Mesendoderm (in vitro differentiated cells): ENCODE data around the gene GOLGA8G. TPM values are rescaled to one million over a fixed set of nuclear protein-coding genes. Genes with fewer than 3 reads are reported as not detected.
"Not testable (repeated sequence)": the region's sequence is repeated elsewhere in the genome, so short reads cannot be mapped to it uniquely, and the experiment has no call there.

Experiments used
- DNase-seq: peaks from one replicate; pipeline ENCODE4 v3.0.0; 2013
- H2AK5ac ChIP-seq: 2 replicates; pipeline ENCODE4 v1.6.1; 2013; ENCODE audit warnings: low read length, inconsistent platforms
- H2BK120ac ChIP-seq: 2 replicates; pipeline ENCODE4 v1.6.1; 2013; ENCODE audit warnings: low read depth, mild to moderate bottlenecking, low read length, moderate library complexity, mixed read lengths
- H2BK15ac ChIP-seq: replicated peaks from 2 replicates; pipeline ENCODE4 v1.6.1; 2013; ENCODE audit warnings: low read depth, mild to moderate bottlenecking, moderate library complexity
- H2BK5ac ChIP-seq: 2 replicates; pipeline ENCODE4 v1.6.1; 2013; ENCODE audit warnings: low read length, inconsistent platforms
- H3K18ac ChIP-seq: 2 replicates; pipeline ENCODE4 v1.6.1; 2013; ENCODE audit warnings: mild to moderate bottlenecking, low read length, mixed read lengths
- H3K23ac ChIP-seq: one replicate; pipeline ENCODE4 v1.6.1; 2013; ENCODE audit warnings: low read length
- H3K27ac ChIP-seq: 2 replicates; pipeline ENCODE4 v1.5.1; 2013; ENCODE audit warnings: low read depth, mild to moderate bottlenecking, inconsistent platforms, low read length, moderate library complexity
- H3K27me3 ChIP-seq: 2 replicates; pipeline ENCODE4 v1.6.1; 2013; ENCODE audit warnings: low read length, control low read depth, mild to moderate bottlenecking, inconsistent platforms; ENCODE audit not compliant: insufficient read depth, poor library complexity
- H3K36me3 ChIP-seq: 2 replicates; pipeline ENCODE4 v1.6.1; 2013; ENCODE audit warnings: low read length, inconsistent platforms; ENCODE audit not compliant: control insufficient read depth, insufficient read depth
- H3K4ac ChIP-seq: one replicate; pipeline ENCODE4 v1.6.1; 2013; ENCODE audit warnings: low read depth, mild to moderate bottlenecking, low read length, moderate library complexity
- H3K4me1 ChIP-seq: 2 replicates; pipeline ENCODE4 v1.6.1; 2013; ENCODE audit warnings: low read depth, low read length, inconsistent platforms; ENCODE audit not compliant: control insufficient read depth
- H3K4me2 ChIP-seq: 2 replicates; pipeline ENCODE4 v1.6.1; 2013; ENCODE audit warnings: low read length
- H3K4me3 ChIP-seq: 2 replicates; pipeline ENCODE4 v1.5.1; 2013; ENCODE audit warnings: mild to moderate bottlenecking, low read length
- H3K56ac ChIP-seq: one replicate; pipeline ENCODE4 v1.6.1; 2013; ENCODE audit warnings: low read length
- H3K79me1 ChIP-seq: 2 replicates; pipeline ENCODE4 v1.6.1; 2013; ENCODE audit warnings: low read length, inconsistent platforms
- H3K79me2 ChIP-seq: 2 replicates; pipeline ENCODE4 v1.6.1; 2013; ENCODE audit warnings: mild to moderate bottlenecking, low read length; ENCODE audit not compliant: control insufficient read depth, insufficient read depth
- H3K9ac ChIP-seq: 2 replicates; pipeline ENCODE4 v1.6.1; 2013; ENCODE audit warnings: low read length, inconsistent platforms
- H4K5ac ChIP-seq: one replicate; pipeline ENCODE4 v1.6.1; 2013; ENCODE audit warnings: low read length
- H4K8ac ChIP-seq: one replicate; pipeline ENCODE4 v1.6.1; 2013; ENCODE audit warnings: low read depth, mild to moderate bottlenecking, control low read depth, low read length, moderate library complexity
- WGBS: extraction: QIAGEN DNeasy Blood & Tissue Kit; methylation state at CpG from one replicate; pipeline ENCODE4 v1.1.7; 2013; ENCODE audit warnings: low lambda C conversion rate, missing lambda C conversion rate; ENCODE audit not compliant: insufficient coverage; ENCODE audit errors: extremely low coverage; 5-methylcytosine and 5-hydroxymethylcytosine counted together
- polyA plus RNA-seq, 2 experiments: library from polyadenylated mRNA; stranded (reverse); fragments of 200-250 nt; gene quantifications; one replicate each; pipeline ENCODE4 v1.2.3, GENCODE V29; 2013

Gene GOLGA8G
- not detected for polyA plus RNA-seq (2013, experiment 1 of 2)
- polyA plus RNA-seq (2013, experiment 2 of 2), result not detected

GRCh38 chr15:28532954-28533353 lies at the start of gene GOLGA8G:
TSS of gene GOLGA8G (minus strand) at chr15:28532971. CDS start at chr15:28532909, 62 bp downstream.
- H3K9ac ChIP-seq, H3K79me1 ChIP-seq, H3K56ac ChIP-seq, H2BK15ac ChIP-seq, H3K27ac ChIP-seq, H3K36me3 ChIP-seq, H2BK5ac ChIP-seq, H3K23ac ChIP-seq, H2AK5ac ChIP-seq, H3K4me3 ChIP-seq, H4K5ac ChIP-seq, H4K8ac ChIP-seq, H3K27me3 ChIP-seq, H3K4me2 ChIP-seq, H3K4ac ChIP-seq, H3K79me2 ChIP-seq, H3K4me1 ChIP-seq, H2BK120ac ChIP-seq, H3K18ac ChIP-seq: not testable (repeated sequence)
- no CpG with 5 or more reads among the region's 6 CpGs for WGBS
- DNase-seq, result peak; percentile 0

- not testable (repeated sequence) for H3K36me3 ChIP-seq, H3K27ac ChIP-seq, H3K4me3 ChIP-seq, H3K56ac ChIP-seq, H3K4ac ChIP-seq, H4K8ac ChIP-seq, H3K4me2 ChIP-seq, H2BK120ac ChIP-seq, H2AK5ac ChIP-seq, H3K18ac ChIP-seq, H3K27me3 ChIP-seq, H3K9ac ChIP-seq, H2BK15ac ChIP-seq, H4K5ac ChIP-seq, DNase-seq, H2BK5ac ChIP-seq, H3K23ac ChIP-seq, H3K79me1 ChIP-seq, H3K4me1 ChIP-seq, H3K79me2 ChIP-seq
- WGBS, result no CpG with 5 or more reads among the region's 13 CpGs
These were observed 40.6 kb upstream of the GOLGA8G start for GRCh38 chr15:28573351-28573750.

GRCh38 chr15:28553268-28553667 lies 20.5 kb upstream of the GOLGA8G start, which contains the start of gene GOLGA6L25:
TSS of gene GOLGA6L25 (plus strand) at chr15:28553568. CDS start at chr15:28553629, 61 bp downstream.
- no CpG with 5 or more reads among the region's 7 CpGs for WGBS
- H3K4ac ChIP-seq, H3K23ac ChIP-seq, H2BK15ac ChIP-seq, H3K4me2 ChIP-seq, H4K8ac ChIP-seq, H3K4me1 ChIP-seq, H3K27me3 ChIP-seq, H3K18ac ChIP-seq, H2BK5ac ChIP-seq, DNase-seq, H2AK5ac ChIP-seq, H3K79me1 ChIP-seq, H3K4me3 ChIP-seq, H3K36me3 ChIP-seq, H3K79me2 ChIP-seq, H3K9ac ChIP-seq, H4K5ac ChIP-seq, H3K56ac ChIP-seq, H2BK120ac ChIP-seq, H3K27ac ChIP-seq: not testable (repeated sequence)

GRCh38 chr15:28515208-28515607 lies 17.6 kb downstream of the GOLGA8G start:
- not testable (repeated sequence) for H3K36me3 ChIP-seq, H4K5ac ChIP-seq, H3K4ac ChIP-seq, H4K8ac ChIP-seq, DNase-seq, H3K79me2 ChIP-seq, H3K4me3 ChIP-seq, H3K9ac ChIP-seq, H3K27ac ChIP-seq, H2BK120ac ChIP-seq, H2BK5ac ChIP-seq, H3K27me3 ChIP-seq, H2AK5ac ChIP-seq, H2BK15ac ChIP-seq, H3K23ac ChIP-seq, H3K79me1 ChIP-seq, H3K18ac ChIP-seq, H3K4me2 ChIP-seq, H3K4me1 ChIP-seq, H3K56ac ChIP-seq
- no CpG with 5 or more reads among the region's 11 CpGs for WGBS

GRCh38 chr15:28514128-28514527 lies 18.6 kb downstream of the GOLGA8G start:
- no CpG with 5 or more reads among the region's 22 CpGs for WGBS
- H4K8ac ChIP-seq, H3K4me3 ChIP-seq, H2BK5ac ChIP-seq, H3K27me3 ChIP-seq, H3K27ac ChIP-seq, H3K36me3 ChIP-seq, H3K56ac ChIP-seq, H4K5ac ChIP-seq, H3K4ac ChIP-seq, H3K4me1 ChIP-seq, H3K9ac ChIP-seq, H3K23ac ChIP-seq, H2BK15ac ChIP-seq, H2AK5ac ChIP-seq, H2BK120ac ChIP-seq, DNase-seq, H3K18ac ChIP-seq, H3K4me2 ChIP-seq, H3K79me2 ChIP-seq, H3K79me1 ChIP-seq: not testable (repeated sequence)

GRCh38 chr15:28508217-28508889 lies 24.4 kb downstream of the GOLGA8G start:
- not testable (repeated sequence) for H3K79me2 ChIP-seq, H4K8ac ChIP-seq, H3K4me2 ChIP-seq, H2BK120ac ChIP-seq, H2BK15ac ChIP-seq, H3K9ac ChIP-seq, H3K27me3 ChIP-seq, H3K23ac ChIP-seq, H2BK5ac ChIP-seq, H3K27ac ChIP-seq, H3K56ac ChIP-seq, H3K79me1 ChIP-seq, H3K4ac ChIP-seq, DNase-seq, H4K5ac ChIP-seq, H2AK5ac ChIP-seq, H3K18ac ChIP-seq, H3K36me3 ChIP-seq, H3K4me1 ChIP-seq, H3K4me3 ChIP-seq
- WGBS, result no CpG with 5 or more reads among the region's 63 CpGs
